ENCODE data around the gene P3H2.
"Not testable (repeated sequence)": the region's sequence is repeated elsewhere in the genome, so short reads cannot be mapped to it uniquely, and the experiment has no call there.

Gene P3H2

DNA sequence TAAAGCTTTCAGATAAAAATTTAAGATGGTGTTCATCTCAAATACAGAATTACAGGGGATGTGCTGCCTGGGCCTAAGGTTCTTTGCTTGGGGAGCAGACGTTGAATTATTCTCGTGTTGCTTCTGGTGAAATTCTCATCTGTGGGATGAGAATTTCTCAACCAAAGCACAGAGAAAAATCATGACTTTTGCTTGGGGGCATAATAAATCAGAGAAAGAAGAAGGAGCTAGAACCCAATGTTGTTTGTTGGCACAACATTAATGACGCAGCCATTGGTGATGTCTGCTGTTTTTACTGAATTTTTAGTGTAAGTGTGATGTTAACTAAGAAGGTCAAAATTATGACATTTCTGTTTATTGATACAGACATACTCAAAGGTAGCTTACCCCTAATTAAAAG, 35.7 kb downstream of the P3H2 start:
- no peak for DNase-seq (ENCODE audit: low spot score)

DNA sequence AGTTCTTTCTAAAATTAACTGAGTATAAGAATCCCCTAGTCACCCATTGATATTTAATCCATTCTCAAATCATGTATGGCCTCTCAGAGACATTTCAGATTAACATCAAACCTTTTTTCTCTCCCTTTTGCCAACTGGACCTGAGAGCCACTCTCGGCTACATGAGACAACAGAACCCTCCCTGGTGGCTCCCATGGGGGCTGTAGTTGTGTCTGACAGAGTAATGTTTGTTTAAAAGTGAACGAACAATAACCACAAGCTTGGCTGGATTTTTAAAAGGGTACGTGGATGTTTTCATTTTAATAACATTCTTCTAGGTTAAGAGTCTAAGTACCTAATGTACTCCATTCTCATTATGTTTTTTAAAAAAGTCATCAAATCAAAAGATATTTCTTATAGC, 37.1 kb downstream of the P3H2 start:
- DNase-seq (ENCODE audit: low spot score): no peak

DNA sequence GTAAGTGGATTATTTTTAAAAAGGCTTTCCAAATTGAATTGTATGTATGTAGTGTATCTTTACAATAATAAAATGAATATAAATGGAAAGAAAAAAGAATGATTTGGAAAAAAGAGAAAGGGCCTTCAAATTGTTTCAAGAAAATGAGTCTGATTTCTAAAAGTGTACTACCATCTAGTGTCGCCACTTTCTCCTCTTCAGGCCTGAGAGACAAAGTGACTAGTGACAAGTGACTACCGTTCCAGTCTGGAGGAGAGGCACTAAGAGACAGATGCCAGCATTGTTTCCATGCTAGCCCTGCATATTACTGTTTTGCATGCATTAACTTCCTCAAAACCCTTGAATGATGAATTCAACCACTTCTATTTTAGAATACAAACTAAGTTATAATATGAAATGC, 39.3 kb downstream of the P3H2 start:
- no peak for DNase-seq (ENCODE audit: low spot score)

DNA sequence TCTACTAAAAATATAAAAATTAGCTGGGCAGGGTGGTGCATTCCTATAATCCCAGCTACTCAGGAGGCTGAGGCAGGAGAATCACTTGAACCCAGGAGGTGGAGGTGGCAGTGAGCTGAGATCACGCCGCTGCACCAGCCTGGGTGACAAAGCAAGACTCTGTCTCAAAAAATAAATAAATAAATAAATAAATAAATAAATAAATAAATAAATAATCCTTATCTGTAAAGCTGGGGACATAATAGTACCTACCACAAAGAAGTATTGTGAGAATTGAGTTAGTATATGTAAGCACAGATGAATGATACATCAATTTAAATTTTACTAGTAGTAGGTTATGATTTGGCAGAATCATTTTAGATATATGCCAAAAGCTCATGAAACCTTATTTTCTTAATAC, 41.5 kb downstream of the P3H2 start:
- DNase-seq (ENCODE audit: low spot score): not testable (repeated sequence)

DNA sequence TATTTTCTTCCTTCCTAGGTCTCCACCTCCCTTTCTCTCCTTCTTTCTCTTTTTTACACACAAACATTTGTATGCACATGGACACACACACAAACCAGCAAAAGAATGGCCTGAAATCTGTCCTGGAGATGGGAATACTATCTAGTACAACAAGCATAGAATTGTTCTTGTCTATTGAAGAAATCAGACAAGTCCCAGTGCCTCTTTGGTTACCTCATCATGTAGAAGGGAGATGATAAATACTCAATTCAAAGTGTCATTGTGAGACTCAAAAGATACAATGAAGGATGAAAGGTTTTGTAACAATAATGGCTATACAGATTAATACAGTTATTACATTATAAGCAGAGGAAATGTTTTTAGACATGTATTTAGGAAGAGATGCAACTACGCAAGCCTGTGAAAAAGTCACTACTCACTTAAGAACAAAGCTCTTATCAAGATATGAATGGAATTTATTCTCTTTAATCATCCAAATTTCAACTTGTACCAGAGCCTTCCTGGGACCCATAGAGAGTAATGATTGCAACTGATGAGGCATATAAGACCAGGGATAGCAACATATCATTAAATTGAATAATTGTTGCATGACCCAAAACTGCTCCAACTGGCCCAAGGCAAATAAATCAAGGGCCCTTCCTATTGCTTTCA, 43.2 kb downstream of the P3H2 start:
- DNase-seq (ENCODE audit: low spot score): no peak

DNA sequence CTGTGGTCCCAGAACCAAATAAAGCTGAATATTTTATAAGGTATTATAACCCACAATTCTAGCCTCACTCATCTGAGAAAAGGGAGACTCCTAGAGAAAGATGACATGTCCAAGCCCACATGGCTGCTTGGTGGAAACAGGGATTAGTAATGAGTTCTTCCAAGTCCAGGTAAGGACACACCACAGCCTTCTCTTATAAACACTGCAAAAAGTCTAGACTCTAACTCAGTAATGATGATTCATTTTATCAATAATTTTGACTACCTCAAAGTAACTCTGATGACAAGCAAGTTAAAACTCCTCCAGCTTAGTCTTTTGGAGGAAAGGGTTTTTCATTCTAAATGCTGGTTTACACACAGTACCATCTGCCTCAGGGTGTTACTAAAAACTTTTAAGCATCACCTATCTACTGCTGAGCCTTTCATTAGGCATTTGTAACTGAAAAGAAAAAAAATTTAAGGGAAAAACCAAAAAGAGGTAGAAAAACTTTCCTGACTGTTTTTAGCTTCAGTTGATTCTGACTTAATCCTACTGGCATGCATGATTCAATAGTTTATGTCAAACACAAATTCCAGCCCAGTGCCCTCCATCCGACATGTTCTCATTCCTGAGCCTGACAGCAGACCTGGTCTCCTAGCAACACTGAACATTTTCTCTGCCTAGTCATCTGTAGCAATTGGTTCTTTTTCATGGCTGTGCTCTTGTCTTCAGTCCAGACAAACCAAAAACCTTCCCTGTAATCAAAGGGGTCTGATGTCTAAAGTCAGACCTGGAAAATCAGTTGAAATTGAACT, 43.9 kb downstream of the P3H2 start:
- no peak for DNase-seq (ENCODE audit: low spot score)

DNA sequence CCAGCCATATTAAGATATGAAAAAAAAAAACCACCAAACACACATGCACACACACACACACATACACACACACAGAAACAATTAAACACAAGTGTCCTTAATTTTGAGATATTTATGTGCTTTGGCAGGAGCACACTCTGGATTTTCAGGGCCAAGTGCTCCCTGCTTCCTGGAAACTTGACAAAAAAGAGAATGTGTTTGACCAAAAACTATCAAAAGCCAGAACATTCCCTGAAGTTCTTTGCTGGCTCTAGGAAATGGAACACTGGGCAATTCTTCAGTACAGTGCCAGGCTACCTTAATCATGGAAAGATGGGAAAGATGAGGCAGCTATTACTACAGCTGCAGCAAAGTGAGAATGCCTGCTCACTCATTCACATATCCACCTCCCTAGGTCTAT, 44.6 kb downstream of the P3H2 start:
- DNase-seq (ENCODE audit: low spot score): no peak

DNA sequence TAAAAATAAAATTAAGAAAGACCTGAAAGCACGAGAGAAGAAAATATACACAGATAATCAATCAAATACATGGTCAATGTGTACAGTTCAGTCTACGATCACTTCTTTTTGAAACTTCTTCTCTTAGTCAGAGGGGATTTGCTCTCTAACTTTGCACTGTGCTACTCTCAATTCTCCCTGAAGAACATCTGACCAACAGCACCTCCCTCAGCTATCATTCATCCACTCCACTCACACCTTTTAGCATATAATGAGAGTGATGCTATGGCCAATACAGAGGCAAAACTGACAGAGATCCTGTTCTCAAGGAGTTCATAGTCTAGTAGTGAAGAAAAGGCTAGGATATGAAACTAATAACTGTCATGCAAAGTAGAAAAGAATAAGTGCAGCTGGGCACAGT, 45.9 kb downstream of the P3H2 start:
- DNase-seq (ENCODE audit: low spot score): no peak

DNA sequence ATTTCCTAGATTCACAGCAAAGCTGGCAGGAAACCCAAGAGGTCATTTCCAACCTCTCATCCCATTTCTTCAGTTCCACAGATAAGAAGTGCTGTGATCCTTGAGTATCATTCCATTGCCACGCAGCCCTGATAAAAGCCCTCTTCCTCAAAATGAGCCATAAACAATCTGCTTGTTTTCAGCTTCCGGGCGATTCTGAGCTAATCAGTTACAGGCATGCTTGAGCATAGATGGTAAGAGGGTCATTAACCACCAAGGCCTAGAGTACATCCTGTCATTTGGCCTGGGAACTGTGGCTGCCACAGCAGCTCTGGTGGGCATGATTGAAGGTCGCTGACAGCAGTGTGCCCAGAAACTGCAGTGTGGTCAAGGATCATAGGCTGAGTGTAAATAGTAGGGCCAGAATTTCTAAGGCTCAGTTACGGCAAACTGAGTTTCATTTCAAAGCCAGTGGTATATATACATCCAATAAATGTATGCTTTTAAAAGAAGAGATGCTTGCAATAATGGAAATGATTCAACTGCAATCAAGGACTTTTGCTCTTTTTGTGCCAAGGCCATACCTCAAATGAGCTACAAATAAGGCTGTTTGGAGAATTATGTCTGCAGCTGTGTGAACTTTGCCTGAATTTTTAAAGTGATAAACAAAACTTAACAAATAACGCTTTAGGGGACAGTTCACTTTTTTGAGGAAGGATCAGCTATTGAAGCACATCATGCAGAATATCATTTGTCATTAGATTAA, 47.3 kb downstream of the P3H2 start:
- no peak for DNase-seq (ENCODE audit: low spot score)

DNA sequence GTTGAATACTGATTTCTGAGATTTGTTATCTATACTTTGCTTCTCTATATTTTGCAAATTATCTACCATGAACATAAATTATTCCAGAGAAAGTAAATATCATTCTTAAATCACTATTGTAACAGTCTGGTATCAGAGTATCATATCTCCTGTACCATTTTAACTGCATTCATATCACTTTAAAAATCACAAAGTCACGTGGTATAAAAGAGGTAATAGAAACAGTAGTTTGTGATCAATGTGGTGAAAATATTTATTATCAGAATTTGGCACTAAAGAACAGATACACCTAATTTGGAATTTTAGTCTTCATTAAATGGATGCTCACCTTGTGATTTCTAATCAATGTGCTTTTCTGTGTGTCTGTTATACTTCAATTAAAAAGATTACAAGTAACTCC, 47.8 kb downstream of the P3H2 start:
- no peak for DNase-seq (ENCODE audit: low spot score)

DNA sequence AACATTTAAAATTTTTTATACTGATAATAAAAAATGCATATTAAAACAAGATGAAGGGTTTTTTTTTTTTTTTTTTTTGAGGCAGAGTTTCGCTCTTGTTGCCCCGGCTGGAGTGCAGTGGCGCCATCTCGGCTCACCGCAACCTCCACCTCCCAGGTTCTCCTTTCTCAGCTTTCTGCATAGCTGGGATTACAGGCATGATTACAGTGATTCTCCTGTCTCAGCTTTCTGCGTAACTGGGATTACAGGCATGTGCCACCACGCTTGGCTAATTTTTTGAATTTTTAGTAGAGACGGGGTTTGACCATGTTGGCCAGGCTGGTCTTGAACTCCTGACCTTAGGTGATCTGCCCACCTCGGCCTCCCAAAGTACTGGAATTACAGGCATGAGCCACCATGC, 48.8 kb downstream of the P3H2 start:
- DNase-seq (ENCODE audit: low spot score): not testable (repeated sequence)

DNA sequence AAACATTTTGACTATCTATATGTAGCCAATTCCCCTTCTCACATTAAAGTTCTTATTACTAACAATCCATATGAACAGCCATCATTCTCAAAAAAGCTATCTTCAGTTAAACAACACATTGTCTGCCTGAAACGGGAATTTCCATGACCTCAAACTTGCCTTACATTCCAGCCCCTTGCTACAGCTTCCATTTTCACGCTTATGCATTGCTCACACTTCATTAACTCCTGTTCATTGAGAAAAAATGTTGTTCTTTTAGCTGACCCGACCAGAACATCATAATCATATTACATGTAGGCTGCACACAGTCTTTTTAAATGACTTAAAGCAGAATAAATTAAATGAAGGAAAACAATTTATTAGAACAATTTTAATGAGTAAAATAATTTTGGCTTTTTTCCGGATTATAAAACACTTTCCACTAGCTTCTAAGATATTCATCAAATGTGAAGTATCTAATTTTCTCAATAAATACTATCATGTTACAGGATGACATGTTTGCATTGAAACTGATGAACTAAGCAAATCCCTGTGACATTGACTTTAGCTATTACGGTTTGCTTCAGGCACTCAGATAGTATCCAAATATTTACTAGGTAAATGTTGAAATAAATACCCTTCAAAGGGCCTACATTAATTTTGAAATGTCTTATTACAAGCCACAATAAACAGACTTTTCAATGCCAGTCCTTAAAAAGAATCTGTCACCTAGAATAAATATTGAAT, 49.9 kb downstream of the P3H2 start:
- no peak for DNase-seq (ENCODE audit: low spot score)

DNA sequence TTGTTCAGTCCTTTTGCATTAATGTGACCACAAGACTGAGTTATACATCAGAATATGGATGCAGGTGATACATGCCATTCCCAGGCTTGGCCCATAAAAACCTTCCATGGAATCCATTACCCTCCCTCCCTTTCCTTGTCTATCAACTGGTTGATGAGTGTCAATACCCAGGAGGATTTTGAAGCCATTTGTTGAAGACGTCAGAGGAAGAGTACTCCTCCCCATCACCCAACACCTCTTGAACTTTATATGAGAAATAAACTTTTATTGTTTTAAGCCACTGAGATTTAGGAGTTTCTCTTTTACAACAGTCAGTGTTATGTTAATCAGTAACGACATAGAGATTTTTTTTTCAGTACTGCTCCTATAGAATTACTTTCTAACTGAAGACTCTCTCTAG, 55.5 kb downstream of the P3H2 start:
- DNase-seq (ENCODE audit: low spot score): no peak

DNA sequence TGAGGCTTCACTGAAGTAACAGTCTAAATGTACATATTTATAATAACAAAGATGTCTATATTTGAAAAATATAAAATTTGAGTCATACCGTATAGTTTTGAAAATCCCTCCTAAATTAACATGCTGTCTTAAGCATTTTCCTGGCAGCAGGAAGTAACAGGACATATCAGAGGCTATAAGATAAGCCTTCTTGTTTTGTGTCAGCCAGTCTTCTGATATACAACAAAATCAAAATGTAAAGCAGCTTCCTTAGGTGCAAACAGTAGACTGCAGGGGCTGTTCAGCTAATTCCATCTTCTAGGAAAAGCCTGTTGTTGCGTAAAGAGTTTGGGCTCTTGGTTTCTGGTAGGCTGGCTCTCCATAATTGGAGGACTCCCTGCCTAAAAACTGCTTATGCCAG, 56.0 kb downstream of the P3H2 start:
- no peak for DNase-seq (ENCODE audit: low spot score)

DNA sequence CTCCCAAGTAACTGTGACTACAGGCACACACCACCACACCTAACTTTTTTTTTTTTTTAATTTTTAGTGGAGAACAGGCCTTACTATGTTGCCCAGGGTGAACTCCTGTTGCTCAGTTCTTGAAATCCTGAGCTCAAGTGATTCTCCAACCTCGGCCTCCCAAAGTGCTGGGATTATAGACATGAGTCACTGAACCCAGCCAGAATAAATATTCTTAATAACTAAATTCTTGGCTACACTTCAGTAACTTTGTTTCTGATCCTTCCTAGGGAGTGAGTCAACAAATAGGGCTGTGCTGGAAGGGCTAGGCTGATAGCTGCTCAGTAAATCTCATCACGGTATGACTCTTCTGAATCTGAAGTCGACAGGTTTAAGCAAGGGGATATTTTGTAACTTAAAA, 56.6 kb downstream of the P3H2 start:
- no peak for DNase-seq (ENCODE audit: low spot score)

DNA sequence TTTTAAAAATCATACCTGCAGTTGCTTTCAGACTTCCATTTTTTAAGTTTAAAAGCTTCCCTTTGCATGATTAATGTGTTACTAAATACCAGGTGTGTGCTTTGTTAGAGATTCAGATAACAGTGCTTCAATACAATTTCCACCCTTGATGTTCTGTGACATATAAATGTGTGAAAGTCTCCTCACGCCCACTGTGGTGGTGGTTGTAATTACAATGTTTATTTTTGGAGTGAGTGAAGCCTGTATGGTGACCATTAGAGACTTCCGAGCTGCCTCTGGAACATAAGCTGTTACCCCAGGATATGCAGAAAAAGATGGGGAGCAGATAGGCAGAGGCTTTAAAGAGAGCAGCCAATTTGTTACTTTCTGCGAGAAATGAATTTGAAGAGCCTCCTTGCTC, 57.2 kb downstream of the P3H2 start:
- no peak for DNase-seq (ENCODE audit: low spot score)

DNA sequence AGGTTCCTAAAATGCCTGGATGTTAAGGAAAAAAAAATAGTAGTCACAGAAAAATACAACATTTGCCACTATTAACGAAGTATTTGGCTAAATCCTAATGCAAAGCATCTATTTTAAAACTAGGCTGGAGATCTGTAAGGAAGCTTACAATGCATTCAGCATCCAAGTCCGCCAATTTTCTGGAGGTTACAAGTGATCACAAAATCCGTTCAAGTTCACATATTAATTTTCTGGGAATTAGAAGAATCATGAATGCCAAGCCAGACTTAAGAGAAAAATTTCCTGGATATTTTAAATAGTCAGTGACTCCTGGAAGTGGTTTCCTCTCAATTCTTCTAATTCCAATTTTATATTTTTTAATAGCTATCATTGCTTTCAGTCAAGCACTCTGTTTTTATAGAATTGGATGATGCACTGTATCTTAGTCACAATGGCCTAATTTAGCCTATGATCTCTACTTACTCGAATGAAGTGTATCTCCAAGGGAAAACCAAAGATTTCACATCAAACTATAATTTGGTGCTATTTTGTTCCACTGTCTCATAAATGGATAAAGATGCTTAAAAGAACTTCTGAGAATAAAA, 60.4 kb downstream of the P3H2 start:
- DNase-seq (ENCODE audit: low spot score): no peak

DNA sequence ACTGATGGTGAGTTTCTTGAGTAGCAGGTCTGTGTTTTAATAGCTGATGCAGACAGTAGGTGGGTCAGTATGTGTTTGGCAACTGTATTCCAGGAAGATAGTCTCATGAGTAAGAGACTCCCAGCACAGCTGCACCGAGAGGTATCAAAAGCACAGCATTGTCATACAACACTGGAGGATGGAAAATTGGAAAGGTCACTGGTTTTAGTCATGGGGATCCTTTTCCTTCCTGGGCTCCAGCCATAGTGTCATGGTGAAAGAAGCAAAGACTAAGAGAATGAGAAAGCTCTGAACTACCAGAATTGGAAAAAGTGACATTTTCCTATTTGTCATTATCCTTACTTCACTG, 61.5 kb downstream of the P3H2 start:
- DNase-seq (ENCODE audit: low spot score): no peak

DNA sequence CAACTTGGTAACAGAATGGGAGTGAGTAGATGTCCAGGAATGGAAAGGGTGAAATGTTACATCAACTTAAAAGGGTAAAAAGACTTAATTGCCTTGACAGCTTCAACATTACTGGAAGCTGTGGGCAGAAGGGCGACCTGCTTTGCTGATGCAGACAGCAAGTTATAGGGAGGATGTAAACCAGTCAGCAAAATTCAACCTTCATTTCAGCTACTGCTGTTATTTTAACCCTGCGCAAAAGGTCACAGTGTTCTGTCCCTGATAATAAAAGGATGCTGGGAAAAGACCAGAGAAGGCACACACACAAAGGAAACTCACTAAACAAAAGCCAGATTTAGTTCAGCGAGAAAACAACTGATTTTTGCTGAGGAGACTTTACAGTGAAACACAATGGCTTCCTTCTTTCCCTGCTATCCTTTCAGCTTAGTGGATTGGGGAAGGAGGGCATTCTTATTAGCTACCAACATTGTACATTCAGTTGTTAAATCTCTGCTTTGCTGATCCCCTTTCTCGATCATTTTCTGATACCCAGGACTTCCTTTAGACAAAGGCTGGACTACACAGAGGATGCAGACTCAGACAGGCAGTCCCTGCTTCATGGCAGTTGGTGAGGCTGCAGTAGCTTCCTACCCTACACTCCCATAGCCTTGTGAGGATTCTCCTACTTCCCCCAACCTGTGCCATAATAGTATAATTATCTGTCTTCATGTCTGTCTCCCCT, 62.0 kb downstream of the P3H2 start:
- no peak for DNase-seq (ENCODE audit: low spot score)

DNA sequence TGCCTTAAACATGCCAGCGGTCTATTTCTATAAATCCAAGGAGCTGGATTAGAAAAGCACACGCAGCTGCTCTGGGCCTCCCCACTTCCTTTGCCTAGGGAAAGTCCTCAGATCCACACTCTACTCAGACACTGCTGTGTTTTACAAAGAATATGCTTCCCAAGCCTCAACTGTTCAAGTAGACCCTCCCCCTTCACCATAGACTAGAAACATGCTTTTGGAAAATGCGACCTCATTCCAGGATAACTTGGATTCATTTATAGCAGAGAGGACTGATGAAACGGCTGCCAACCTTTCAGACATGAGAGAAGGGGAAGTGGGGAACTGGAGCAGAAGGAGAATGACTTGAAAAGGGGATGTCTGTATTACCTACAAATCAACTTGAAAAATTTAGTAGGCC, 64.0 kb downstream of the P3H2 start:
- no peak for DNase-seq (ENCODE audit: low spot score)

DNA sequence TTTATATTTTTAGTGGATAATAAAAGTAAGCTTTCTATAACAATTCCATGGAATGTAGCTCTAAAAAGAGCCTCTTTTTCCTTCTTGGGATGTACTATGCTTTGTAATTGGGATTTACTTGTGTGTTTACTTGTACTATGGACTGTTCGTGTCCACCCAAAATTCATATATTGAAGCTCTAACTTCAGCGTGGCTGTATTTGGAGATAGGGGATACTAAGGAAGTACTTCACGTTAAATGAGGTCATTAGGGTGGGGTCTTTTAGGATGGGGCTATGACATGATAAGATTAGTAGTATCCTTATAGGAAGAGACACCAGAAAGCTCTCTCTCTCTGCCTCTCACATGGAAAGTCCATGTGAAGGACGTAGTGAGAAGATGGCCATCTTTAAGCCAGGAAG, 64.9 kb downstream of the P3H2 start:
- no peak for DNase-seq (ENCODE audit: low spot score)
